ENCODE results near the gene ZKSCAN3. TPM values are rescaled to one million over a fixed set of nuclear protein-coding genes. Genes with fewer than 3 reads are reported as not detected.

ZKSCAN3 gene
- total RNA-seq, 4 donors from 2014 or later, result 3.1 to 5.5 (median 4.8) TPM

DNA sequence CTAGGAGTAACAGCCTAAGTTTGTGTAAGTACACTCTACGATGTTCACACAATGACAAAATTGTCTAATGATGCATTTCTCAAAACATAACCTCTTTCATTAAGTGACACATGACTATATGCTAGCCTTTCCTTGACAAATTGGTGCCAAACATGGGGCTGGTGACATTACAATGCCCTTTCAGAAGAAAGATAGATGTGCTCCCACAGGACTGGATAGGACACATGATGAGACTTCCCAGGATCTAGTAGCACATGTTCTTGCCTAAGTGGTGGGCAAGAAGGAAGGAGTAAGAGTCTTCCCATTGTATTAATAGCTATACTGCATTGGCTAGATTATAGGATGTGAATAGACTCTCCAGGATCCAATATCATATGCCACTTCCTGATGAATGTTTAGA, 21.5 kb downstream of the ZKSCAN3 start:
- TF ChIP-seq, protein P1, sequence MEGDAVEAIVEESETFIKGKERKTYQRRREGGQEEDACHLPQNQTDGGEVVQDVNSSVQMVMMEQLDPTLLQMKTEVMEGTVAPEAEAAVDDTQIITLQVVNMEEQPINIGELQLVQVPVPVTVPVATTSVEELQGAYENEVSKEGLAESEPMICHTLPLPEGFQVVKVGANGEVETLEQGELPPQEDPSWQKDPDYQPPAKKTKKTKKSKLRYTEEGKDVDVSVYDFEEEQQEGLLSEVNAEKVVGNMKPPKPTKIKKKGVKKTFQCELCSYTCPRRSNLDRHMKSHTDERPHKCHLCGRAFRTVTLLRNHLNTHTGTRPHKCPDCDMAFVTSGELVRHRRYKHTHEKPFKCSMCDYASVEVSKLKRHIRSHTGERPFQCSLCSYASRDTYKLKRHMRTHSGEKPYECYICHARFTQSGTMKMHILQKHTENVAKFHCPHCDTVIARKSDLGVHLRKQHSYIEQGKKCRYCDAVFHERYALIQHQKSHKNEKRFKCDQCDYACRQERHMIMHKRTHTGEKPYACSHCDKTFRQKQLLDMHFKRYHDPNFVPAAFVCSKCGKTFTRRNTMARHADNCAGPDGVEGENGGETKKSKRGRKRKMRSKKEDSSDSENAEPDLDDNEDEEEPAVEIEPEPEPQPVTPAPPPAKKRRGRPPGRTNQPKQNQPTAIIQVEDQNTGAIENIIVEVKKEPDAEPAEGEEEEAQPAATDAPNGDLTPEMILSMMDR (IDR thresholded peaks at IDR 0.05; ENCODE audit: low read depth), result no peak

DNA sequence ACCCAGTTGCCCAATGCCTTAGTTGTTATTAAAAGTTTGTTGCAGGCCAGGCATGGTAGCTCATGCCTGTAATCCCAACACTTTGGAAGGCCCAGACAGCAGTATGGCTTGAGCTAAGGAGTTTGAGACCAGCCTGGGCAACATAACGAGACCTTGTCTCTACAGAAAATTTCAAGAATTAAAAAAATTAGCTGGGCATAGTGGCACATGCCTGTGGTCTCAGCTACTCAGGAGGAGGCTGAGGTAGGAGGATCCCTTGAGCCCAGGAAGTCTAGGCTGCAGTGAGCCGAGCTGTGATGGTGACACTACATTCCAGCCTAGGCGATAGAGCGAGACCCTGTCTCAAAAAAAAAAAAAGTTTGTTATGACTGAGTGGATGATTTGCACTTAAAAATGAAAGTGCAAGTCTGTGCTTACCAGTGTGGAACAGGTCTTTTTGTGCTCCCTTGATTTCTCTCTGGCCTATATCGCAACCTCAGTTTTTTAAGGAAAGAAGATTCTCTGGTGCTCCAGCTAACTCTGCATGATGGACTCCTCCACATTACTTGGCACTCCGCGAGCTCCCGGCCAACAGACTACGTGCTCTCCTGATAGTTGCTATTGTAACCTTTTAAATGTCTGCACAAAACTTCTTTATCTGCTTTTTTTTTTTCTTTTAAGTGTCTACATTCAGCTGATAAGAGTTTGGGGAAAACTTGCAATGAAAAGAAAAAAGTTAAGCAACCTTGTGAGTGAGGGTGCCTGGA, 22.1 kb downstream of the ZKSCAN3 start:
- TF ChIP-seq, protein P1 (IDR thresholded peaks at IDR 0.05; ENCODE audit: low read depth), result no peak

DNA sequence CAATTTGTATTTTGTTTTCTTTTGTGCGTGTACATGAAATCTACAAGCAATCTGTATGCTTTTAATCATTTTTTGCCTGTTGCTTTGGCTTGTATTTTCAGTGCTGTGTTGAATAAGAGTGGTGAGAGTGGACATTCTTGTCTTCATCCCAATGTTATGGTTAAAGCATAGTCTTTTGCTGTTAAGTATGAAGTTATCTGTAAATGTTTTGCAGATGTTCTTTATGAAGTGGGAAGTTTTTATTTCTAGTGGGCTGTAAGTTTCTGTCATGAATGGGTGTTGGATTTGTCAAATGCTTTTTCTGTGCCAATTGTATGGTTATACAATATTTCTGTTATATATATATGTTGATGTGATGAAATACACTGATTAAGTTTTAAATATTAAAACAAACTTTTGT, 24.2 kb downstream of the ZKSCAN3 start:
- TF ChIP-seq, protein P1 (IDR thresholded peaks at IDR 0.05; ENCODE audit: low read depth), result no peak

DNA sequence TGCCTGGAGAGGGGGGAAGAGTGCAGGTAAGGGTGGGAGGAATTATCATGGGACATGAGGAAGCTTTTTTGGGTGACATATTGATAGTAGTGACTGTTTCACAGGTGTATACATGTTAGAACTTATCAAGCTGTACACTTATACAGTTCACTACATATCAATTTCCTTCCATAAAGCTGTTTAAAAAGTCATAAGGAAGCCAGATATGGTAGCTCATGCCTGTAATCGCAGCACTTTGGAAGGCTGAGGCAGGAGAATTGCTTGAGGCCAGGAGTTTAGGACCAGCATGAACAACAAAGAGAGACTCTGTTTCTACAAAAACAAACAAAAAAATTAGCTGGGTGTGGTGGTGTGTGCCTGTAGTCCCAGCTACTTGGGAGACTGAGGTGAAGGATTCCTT, 28.1 kb downstream of the ZKSCAN3 start:
- TF ChIP-seq, protein P1 (IDR thresholded peaks at IDR 0.05; ENCODE audit: low read depth), result no peak

DNA sequence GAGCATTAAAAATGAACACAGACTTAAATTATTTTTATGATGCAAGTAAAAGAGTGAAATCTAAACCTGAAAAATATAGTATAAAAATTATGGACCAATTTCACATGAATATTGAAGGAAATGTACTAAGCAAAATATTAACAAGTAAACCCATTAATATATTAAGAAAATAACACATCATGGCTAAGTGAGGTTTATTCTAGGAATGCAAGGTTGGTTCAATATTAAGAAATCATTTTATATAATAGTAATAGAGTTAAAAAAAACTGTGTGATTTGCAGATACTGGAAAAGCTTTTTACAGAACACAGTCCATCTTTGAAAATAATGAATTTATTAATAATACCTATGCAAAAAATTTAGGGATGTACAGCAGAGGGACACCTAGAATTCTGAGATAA, 28.9 kb downstream of the ZKSCAN3 start:
- TF ChIP-seq, protein P1 (IDR thresholded peaks at IDR 0.05; ENCODE audit: low read depth), result no peak

DNA sequence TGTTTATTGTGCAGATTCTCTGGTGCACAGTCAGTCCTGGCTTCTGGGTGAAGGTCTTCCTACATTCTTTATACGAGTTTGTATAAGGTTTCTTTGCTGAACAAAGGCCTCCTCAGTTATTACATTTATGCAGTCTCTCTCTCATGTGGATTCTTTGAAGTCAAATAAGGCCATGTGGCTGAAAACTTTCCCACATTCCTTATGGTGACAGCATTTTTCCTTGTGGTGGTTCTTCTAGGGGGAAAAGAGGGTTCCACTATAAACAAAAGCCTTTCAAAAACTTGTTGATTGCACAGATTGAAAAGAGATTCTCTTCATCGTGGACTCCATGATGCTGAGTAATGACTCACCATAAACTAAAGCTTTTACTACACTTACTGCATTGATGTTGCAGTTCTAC, 30.6 kb downstream of the ZKSCAN3 start:
- TF ChIP-seq, protein P1 (IDR thresholded peaks at IDR 0.05; ENCODE audit: low read depth), result no peak

DNA sequence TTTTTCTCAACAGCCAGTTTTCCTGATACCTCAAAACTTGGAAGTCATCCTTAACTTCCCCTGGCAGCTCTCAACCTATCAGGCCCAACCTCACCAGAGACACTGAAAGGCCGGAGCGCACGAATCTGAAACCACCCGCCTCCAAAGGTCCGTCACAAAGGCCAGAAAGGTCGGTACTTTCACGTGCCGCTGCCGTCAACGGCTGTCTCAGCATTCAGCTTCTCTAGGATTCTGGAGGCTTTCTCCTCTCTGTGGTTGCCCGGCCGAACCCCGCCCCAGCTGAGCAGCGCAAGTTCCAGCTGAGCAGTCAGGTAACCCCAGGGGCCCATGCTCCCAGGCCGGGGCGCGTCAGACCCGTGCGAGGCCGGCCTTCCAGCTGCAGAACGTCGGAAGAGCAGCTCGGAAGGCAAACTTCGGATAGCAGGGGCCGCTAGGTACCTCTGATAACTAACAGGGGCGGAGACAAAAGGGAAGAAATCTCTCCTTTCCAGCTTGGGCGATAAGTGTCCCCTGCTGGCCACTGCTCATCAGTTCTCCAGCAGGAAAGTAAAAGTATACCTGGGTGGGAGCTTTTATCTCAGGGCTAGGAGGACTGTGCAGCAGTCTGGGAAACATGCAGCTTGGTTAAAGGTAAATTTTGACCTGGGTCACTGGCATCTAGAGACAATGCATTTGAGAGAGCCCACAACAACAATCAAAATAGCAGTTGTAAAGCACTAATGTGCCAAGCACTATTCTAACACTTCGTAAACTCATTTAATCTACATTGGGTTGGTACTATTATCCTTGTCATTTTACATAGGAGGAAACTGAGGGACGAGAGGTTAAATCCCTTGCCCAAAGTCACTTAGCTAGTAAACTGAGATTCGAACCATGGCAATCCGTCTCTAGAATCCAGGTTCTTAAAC, 33.7 kb downstream of the ZKSCAN3 start:
- TF ChIP-seq, protein P1 (IDR thresholded peaks at IDR 0.05; ENCODE audit: low read depth), result no peak
